ENCODE measurements around the gene EFNA5. TPM values are rescaled to one million over a fixed set of nuclear protein-coding genes. Genes with fewer than 3 reads are reported as not detected.

EFNA5 gene
- total and polyA plus RNA-seq, 2 experiments from 2014 or later, result 7.5 to 10.1 TPM

- TF ChIP-seq ZNF462 (CRISPR knock-in tag; IDR thresholded peaks at IDR 0.05) (no peak), ZNF331 (CRISPR knock-in tag; IDR thresholded peaks at IDR 0.05; ENCODE audit: low read depth) (no peak), STAT1 (IDR thresholded peaks at IDR 0.05; ENCODE audit: unreplicated experiment) (no peak), NANOG (IDR thresholded peaks at IDR 0.05; ENCODE audit: borderline replicate concordance) (no peak), CREB1 (CRISPR knock-in tag; IDR thresholded peaks at IDR 0.05; ENCODE audit: low read depth) (no peak), ETS1 (IDR thresholded peaks at IDR 0.05) (no peak)
Measured at GRCh38 chr5:107615299-107615817, 55.4 kb downstream of the EFNA5 start (continued).

GRCh38 chr5:107612541-107612940 lies 58.2 kb downstream of the EFNA5 start:
- H3K27ac Mint-ChIP-seq, result no peak overlapping the region
- no peak overlapping the region for H3K4me3 Mint-ChIP-seq
- H3K4me2 ChIP-seq, result no peak overlapping the region
- no peaks in the 10 kb centered on the region for H3K36me3 Mint-ChIP-seq (ENCODE audit: low read depth)
- H3K4me1 Mint-ChIP-seq, result peaks cover 57% of the 10 kb centered on the region
- no peaks in the 10 kb centered on the region for H3K36me3 ChIP-seq (ENCODE audit: insufficient read depth)
- H3K4me1 ChIP-seq (ENCODE audit: insufficient read depth), result peaks cover 55% of the 10 kb centered on the region
- DNase-seq (ENCODE audit: low spot score) (no peak), ATAC-seq (no peak)
- no peak overlapping the region for H2AFZ ChIP-seq
- no peaks in the 10 kb centered on the region for H3K27me3 ChIP-seq (ENCODE audit: insufficient read depth)
- H3K79me2 ChIP-seq (replicated peaks; ENCODE audit: insufficient read depth), result peaks cover 18% of the 10 kb centered on the region
- H3K9me3 Mint-ChIP-seq, result no peaks in the 10 kb centered on the region
- H3K9me2 ChIP-seq (ENCODE audit: insufficient read depth), result no peaks in the 10 kb centered on the region
- H3K27me3 Mint-ChIP-seq (ENCODE audit: insufficient read depth, low read depth, poor library complexity), result no peaks in the 10 kb centered on the region
- H4K20me1 ChIP-seq (replicated peaks; ENCODE audit: insufficient read depth), result no peaks in the 10 kb centered on the region
- H3F3A ChIP-seq (replicated peaks; ENCODE audit: low read depth), result no peaks in the 10 kb centered on the region
- H3K27ac ChIP-seq (ENCODE audit: low read depth), result no peak overlapping the region
- H3K4me3 ChIP-seq, result no peak overlapping the region
- no peak for TF ChIP-seq ZNF462 (CRISPR knock-in tag; IDR thresholded peaks at IDR 0.05)
- TF ChIP-seq CREB1 (CRISPR knock-in tag; IDR thresholded peaks at IDR 0.05; ENCODE audit: low read depth), result no peak
- no peak for TF ChIP-seq ZNF331 (CRISPR knock-in tag; IDR thresholded peaks at IDR 0.05; ENCODE audit: low read depth)
